ENCODE measurements around the gene HOXD1. TPM values are rescaled to one million over a fixed set of nuclear protein-coding genes. Genes with fewer than 3 reads are reported as not detected.

The HOXD1 gene
- total RNA-seq, 4 donors from 2014 or later, result 0.44 to 1.8 (median 0.63) TPM; not detected in 1

DNA sequence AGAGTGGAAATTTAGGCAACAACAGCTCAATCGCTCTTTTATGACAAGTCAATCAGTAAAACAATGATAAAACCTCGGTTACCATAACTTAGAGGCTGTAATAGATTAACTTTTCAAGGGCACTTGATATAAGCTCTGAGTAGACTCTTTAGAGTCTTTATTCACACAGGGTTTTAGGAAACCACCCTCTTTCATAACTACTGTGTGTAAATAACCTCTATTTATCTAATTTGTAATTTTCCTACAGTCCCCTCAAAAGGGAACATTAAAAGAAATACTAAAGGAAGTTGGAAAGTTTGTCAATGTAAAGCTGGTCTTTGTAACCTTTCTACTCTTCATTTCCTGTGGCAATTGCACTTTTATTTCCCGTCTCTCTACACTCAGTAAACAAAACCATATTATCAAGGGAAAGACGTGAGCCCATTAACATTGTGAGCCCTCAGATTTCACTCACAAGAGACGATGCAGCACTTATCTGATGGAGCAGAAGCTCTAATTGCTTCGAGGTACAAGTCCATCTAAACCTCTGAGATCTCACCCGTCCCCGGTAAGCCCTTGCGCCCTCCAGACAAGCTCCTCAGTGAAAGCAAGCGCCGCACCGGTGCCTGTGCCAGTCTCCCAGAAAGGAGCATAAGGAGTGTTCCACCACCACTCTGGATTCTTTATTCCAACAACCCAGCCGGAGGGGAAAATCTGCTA is 1.1 kb upstream of the HOXD1 start:
- no peak for DNase-seq (ENCODE audit: low spot score in 2 of 2)
- Histone ChIP-seq H3K9me3 (no peaks in the 10 kb centered on the region), H3K4me1 (peaks cover 0 to 27% (median 11%) of the 10 kb centered on the region in 4 donors), H3K27ac (peak overlapping the region in 2 of 4 donors; percentile 50 to 64), H3K27me3 (peaks cover 0 to 85% of the 10 kb centered on the region in 2 donors), H3K36me3 (no peaks in the 10 kb centered on the region), H3K4me3 (peak overlapping the region; percentile 41 to 69 (median 50))
- TF ChIP-seq POLR2A (IDR thresholded peaks at IDR 0.05), result no peak
- TF ChIP-seq, protein P1, sequence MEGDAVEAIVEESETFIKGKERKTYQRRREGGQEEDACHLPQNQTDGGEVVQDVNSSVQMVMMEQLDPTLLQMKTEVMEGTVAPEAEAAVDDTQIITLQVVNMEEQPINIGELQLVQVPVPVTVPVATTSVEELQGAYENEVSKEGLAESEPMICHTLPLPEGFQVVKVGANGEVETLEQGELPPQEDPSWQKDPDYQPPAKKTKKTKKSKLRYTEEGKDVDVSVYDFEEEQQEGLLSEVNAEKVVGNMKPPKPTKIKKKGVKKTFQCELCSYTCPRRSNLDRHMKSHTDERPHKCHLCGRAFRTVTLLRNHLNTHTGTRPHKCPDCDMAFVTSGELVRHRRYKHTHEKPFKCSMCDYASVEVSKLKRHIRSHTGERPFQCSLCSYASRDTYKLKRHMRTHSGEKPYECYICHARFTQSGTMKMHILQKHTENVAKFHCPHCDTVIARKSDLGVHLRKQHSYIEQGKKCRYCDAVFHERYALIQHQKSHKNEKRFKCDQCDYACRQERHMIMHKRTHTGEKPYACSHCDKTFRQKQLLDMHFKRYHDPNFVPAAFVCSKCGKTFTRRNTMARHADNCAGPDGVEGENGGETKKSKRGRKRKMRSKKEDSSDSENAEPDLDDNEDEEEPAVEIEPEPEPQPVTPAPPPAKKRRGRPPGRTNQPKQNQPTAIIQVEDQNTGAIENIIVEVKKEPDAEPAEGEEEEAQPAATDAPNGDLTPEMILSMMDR (IDR thresholded peaks at IDR 0.05), result no peak
- no peak for TF ChIP-seq EP300 (IDR thresholded peaks at IDR 0.05)
- WGBS, 2 donors, result 6 to 18% methylated on average over 13 of the region's 13 CpGs

DNA sequence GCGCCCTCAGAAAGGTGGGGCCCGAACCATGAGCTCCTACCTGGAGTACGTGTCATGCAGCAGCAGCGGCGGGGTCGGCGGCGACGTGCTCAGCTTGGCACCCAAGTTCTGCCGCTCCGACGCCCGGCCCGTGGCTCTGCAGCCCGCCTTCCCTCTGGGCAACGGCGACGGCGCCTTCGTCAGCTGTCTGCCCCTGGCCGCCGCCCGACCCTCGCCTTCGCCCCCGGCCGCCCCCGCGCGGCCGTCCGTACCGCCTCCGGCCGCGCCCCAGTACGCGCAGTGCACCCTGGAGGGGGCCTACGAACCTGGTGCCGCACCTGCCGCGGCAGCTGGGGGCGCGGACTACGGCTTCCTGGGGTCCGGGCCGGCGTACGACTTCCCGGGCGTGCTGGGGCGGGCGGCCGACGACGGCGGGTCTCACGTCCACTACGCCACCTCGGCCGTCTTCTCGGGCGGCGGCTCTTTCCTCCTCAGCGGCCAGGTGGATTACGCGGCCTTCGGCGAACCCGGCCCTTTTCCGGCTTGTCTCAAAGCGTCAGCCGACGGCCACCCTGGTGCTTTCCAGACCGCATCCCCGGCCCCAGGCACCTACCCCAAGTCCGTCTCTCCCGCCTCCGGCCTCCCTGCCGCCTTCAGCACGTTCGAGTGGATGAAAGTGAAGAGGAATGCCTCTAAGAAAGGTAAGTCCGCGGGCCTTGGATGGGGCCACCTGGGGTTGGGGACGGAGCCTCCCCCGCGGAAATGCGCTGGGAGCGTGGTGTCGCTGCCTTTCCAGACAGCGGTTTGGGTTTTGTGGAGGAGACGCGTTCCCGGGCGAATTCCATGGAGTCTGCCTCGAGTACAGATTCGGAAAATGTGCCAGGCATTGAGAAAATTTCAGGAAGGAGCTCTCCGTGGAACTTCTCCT is 559 bp downstream of the HOXD1 start:
- no peak for DNase-seq (ENCODE audit: low spot score in 2 of 2)
- H3K9me3 ChIP-seq, result no peaks in the 10 kb centered on the region
- peak overlapping the region in 2 of 4 donors; percentile 50 to 64 for H3K27ac ChIP-seq
- peaks cover 0 to 27% (median 11%) of the 10 kb centered on the region in 4 donors for H3K4me1 ChIP-seq
- 2 to 3% methylated on average over 52 to 60 of the region's 98 CpGs for WGBS, 2 donors
- H3K27me3 ChIP-seq, result peaks cover 0 to 93% of the 10 kb centered on the region in 2 donors
- TF ChIP-seq, protein P1 (IDR thresholded peaks at IDR 0.05), result no peak
- TF ChIP-seq EP300 (IDR thresholded peaks at IDR 0.05) (no peak), POLR2A (IDR thresholded peaks at IDR 0.05) (no peak)
- H3K4me3 ChIP-seq, result peak overlapping the region; percentile 41 to 69 (median 50)
- H3K36me3 ChIP-seq, result no peaks in the 10 kb centered on the region

DNA sequence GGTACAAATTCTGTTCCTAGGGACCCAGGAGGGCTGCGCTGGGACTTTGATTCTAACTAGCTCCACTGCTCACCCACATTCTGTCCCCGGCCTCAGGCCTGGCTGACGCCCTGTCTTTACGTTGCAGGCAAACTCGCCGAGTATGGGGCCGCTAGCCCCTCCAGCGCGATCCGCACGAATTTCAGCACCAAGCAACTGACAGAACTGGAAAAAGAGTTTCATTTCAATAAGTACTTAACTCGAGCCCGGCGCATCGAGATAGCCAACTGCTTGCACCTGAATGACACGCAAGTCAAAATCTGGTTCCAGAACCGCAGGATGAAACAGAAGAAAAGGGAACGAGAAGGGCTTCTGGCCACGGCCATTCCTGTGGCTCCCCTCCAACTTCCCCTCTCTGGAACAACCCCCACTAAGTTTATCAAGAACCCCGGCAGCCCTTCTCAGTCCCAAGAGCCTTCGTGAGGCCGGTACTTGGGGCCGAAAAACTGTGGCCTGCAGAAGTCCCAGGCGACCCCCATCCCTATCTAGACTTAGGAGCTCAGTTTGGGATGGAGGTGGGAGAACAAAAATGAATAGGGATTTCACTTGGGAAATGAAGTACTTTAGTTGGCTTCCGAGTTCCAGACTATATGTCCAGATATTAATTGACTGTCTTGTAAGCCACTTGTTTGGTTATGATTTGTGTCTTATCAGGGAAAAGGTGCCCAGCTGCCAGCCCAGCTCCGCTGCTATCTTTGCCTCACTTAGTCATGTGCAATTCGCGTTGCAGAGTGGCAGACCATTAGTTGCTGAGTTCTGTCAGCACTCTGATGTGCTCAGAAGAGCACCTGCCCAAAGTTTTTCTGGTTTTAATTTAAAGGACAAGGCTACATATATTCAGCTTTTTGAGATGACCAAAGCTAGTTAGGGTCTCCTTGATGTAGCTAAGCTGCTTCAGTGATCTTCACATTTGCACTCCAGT is 1.5 kb downstream of the HOXD1 start:
- Histone ChIP-seq H3K36me3 (no peaks in the 10 kb centered on the region), H3K4me3 (peak overlapping the region; percentile 5 to 69 (median 44)), H3K27ac (no peak overlapping the region), H3K4me1 (peaks cover 0 to 27% (median 11%) of the 10 kb centered on the region in 4 donors), H3K27me3 (peaks cover 0 to 93% of the 10 kb centered on the region in 2 donors), H3K9me3 (no peaks in the 10 kb centered on the region)
- TF ChIP-seq POLR2A (IDR thresholded peaks at IDR 0.05), result no peak
- TF ChIP-seq, protein P1 (IDR thresholded peaks at IDR 0.05), result no peak
- TF ChIP-seq EP300 (IDR thresholded peaks at IDR 0.05), result no peak
- 31 to 33% methylated on average over 28 of the region's 28 CpGs for whole genome bisulfite sequencing, 2 donors
- DNase-seq (ENCODE audit: low spot score in 2 of 2), result no peak

DNA sequence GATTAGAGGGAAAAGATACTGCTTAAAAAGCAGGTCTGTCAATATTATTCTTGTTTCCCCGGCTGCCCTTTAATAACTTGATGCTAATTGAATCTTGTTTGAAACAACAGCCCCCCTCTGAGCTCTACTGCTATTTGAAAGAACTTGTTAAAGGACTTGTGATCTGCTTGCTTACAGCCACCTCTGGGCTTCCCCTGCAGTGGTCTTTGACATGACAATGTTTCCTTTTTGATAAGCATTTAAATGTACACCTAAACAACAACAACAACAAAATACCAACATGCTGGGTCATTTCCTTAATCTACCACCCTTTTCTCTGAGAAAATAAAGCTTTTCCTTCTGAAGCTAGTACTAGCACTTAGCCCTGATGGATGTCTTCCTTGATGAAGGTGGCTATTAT is 3.9 kb downstream of the HOXD1 start:
- H3K27me3 ChIP-seq, result peaks cover 0 to 92% of the 10 kb centered on the region in 2 donors
- no peaks in the 10 kb centered on the region for H3K36me3 ChIP-seq
- peaks cover 0 to 27% (median 11%) of the 10 kb centered on the region in 4 donors for H3K4me1 ChIP-seq
- H3K27ac ChIP-seq, result no peak overlapping the region
- no peak for DNase-seq (ENCODE audit: low spot score in 2 of 2)
- TF ChIP-seq, protein P1 (IDR thresholded peaks at IDR 0.05), result no peak
- TF ChIP-seq POLR2A (IDR thresholded peaks at IDR 0.05) (no peak), EP300 (IDR thresholded peaks at IDR 0.05) (no peak)
- WGBS, 2 donors, result 50 to 54% methylated on average over 1 of the region's 1 CpG
- no peaks in the 10 kb centered on the region for H3K9me3 ChIP-seq
- no peak overlapping the region for H3K4me3 ChIP-seq

All from tibial nerve (tissue), 4 donors.